A549 (cell line): ENCODE results near the gene CDC14A. TPM values are rescaled to one million over a fixed set of nuclear protein-coding genes. Genes with fewer than 3 reads are reported as not detected.

Source experiments
- ATAC-seq, 2 experiments: fragments of 200-7000 bp in 1 of 2; fragments of >200 bp in 1 of 2; cut with Nextera tagmentation in 1 of 2; cut with Tn5 transposase in 1 of 2; 3 replicates each; pipeline versions ENCODE4 v1.8.0 to v1.9.1; 2018 to 2020; ENCODE audit warnings: mild to moderate bottlenecking in 1 of 2, moderate library complexity in 1 of 2
- CTCF ChIA-PET: fragments of 300-600 bp; sonication (Branson Sonifier 250); formaldehyde crosslinking; extraction: SDS; loops from one replicate; lab custom pipeline; 2021; ENCODE audit warnings: antibody characterized with exemption, inconsistent platforms; lab: Yijun Ruan, JAX
- POLR2A ChIA-PET: fragments of 350-600 bp; formaldehyde crosslinking; extraction: SDS; loops from one replicate; lab custom pipeline; 2021; ENCODE audit warnings: antibody characterized with exemption, inconsistent platforms; lab: Yijun Ruan, JAX
- DNase-seq, 2 experiments: peaks; one replicate each; pipeline versions ENCODE4 v3.0.0 to v3.0.0-alpha.2; 2011 to 2016; ENCODE audit warnings: low read depth in 1 of 2, low spot score in 1 of 2
- FAIRE-seq: peaks from 2 replicates; lab custom pipeline; 2011; peaks lifted over from hg19 to GRCh38; lab: Jason Lieb, UNC
- H3K27ac ChIP-seq, 2 experiments: fragments of >200 bp; sonication (Bioruptor Twin); formaldehyde crosslinking; 3 replicates each; pipeline ENCODE4 v1.5.1; 2016 to 2017
- H3K4me1 ChIP-seq: fragments of >200 bp; sonication (Bioruptor Twin); formaldehyde crosslinking; 3 replicates; pipeline ENCODE4 v1.6.1; 2016
- H3K4me2 ChIP-seq: fragments of >200 bp; sonication (Bioruptor Twin); formaldehyde crosslinking; 3 replicates; pipeline ENCODE4 v1.6.1; 2016
- H3K4me3 ChIP-seq: fragments of >200 bp; sonication (Bioruptor Twin); formaldehyde crosslinking; 3 replicates; pipeline ENCODE4 v1.5.1; 2016
- H3K9me3 ChIP-seq: fragments of >200 bp; sonication (Bioruptor Twin); formaldehyde crosslinking; 3 replicates; pipeline ENCODE4 v1.6.1; 2016
- ATOH8 ChIP-seq: fragments of 250-450 bp; sonication (Bioruptor Pico); IDR thresholded peaks from 2 replicates; pipeline ENCODE4 v1.5.0; 2020; ENCODE audit warnings: low read depth, mild to moderate bottlenecking, moderate library complexity
- CBX2 ChIP-seq: fragments of 200-600 bp; sonication (generic); IDR thresholded peaks from 2 replicates; pipeline ENCODE4 v1.6.1; 2016; ENCODE audit warnings: low read depth, mild to moderate bottlenecking, borderline replicate concordance
- CEBPB ChIP-seq, 2 experiments: fragments of >200 bp in 1 of 2; sonication (Bioruptor Twin) in 1 of 2; formaldehyde crosslinking in 1 of 2; IDR thresholded peaks; 2 replicates each; pipeline ENCODE4 v1.6.1; 2012 to 2016
- CTCF ChIP-seq: fragments of >200 bp; sonication (Bioruptor Twin); formaldehyde crosslinking; IDR thresholded peaks from 3 replicates; pipeline ENCODE4 v1.5.1; 2016
- EHF ChIP-seq: fragments of 250-450 bp; sonication (Bioruptor Pico); IDR thresholded peaks from 2 replicates; pipeline ENCODE4 v1.5.0; 2020; ENCODE audit warnings: mild to moderate bottlenecking
- EP300 ChIP-seq, 2 experiments: fragments of >200 bp; sonication (Bioruptor Twin); formaldehyde crosslinking; IDR thresholded peaks; 2 replicates in 1 of 2; 3 replicates in 1 of 2; pipeline ENCODE4 v1.6.1; 2016 to 2017
- ESRRA ChIP-seq: fragments of 150-350 bp; IDR thresholded peaks from 2 replicates; pipeline ENCODE4 v1.6.1; 2014; ENCODE audit warnings: mild to moderate bottlenecking, low read length, borderline replicate concordance
- GATA3 ChIP-seq: IDR thresholded peaks from 2 replicates; pipeline ENCODE4 v1.6.1; 2012; ENCODE audit warnings: borderline replicate concordance
- HES2 ChIP-seq: fragments of >200 bp; sonication (Bioruptor Twin); formaldehyde crosslinking; IDR thresholded peaks from 2 replicates; pipeline ENCODE4 v1.6.1; 2016
- KDM1A ChIP-seq: fragments of 200-600 bp; sonication (generic); IDR thresholded peaks from 2 replicates; pipeline ENCODE4 v1.6.1; 2016; ENCODE audit warnings: low read depth, mild to moderate bottlenecking
- MAFK ChIP-seq: fragments of 450-650 bp; IDR thresholded peaks from 2 replicates; pipeline ENCODE4 v1.6.1; 2014; ENCODE audit not compliant: partially characterized antibody
- NR3C1 ChIP-seq: fragments of >200 bp; sonication (Bioruptor Twin); formaldehyde crosslinking; IDR thresholded peaks from 3 replicates; pipeline ENCODE4 v1.6.1; 2017
- PBX3 ChIP-seq: IDR thresholded peaks from 2 replicates; pipeline ENCODE4 v1.6.1; 2012
- POLR2AphosphoS2 ChIP-seq: conservative IDR thresholded peaks from 2 replicates; pipeline ENCODE4 v1.6.1; 2012; ENCODE audit warnings: low read length, improper control_type of control experiment, inconsistent platforms
- RARB ChIP-seq: fragments of 250-450 bp; sonication (Bioruptor Pico); IDR thresholded peaks from 2 replicates; pipeline ENCODE4 v1.8.0; 2021; ENCODE audit warnings: mild to moderate bottlenecking, moderate library complexity
- RCOR1 ChIP-seq: fragments of 150-350 bp; IDR thresholded peaks from 2 replicates; pipeline ENCODE4 v1.6.1; 2014; ENCODE audit warnings: antibody characterized with exemption, low read length, low read depth
- REST ChIP-seq: fragments of 200-600 bp; sonication (generic); IDR thresholded peaks from 2 replicates; pipeline ENCODE4 v1.6.1; 2016; ENCODE audit warnings: antibody characterized with exemption, mild to moderate bottlenecking, moderate library complexity
- RNF2 ChIP-seq: fragments of 200-600 bp; sonication (generic); IDR thresholded peaks from 2 replicates; pipeline ENCODE4 v1.6.1; 2016; ENCODE audit warnings: low read depth, mild to moderate bottlenecking, antibody characterized with exemption, moderate library complexity, borderline replicate concordance
- ZFP36 ChIP-seq: fragments of 450-650 bp; IDR thresholded peaks from 2 replicates; pipeline ENCODE4 v1.6.1; 2014; ENCODE audit warnings: borderline replicate concordance; ENCODE audit not compliant: partially characterized antibody
- ZSCAN20 ChIP-seq: fragments of 250-450 bp; sonication (Bioruptor Pico); IDR thresholded peaks from 2 replicates; pipeline ENCODE4 v1.8.0; 2022; ENCODE audit warnings: mild to moderate bottlenecking, moderate library complexity
- WGBS: methylation state at CpG from one replicate; pipeline ENCODE4 v1.1.6; 2017; ENCODE audit errors: missing lambda C conversion rate; 5-methylcytosine and 5-hydroxymethylcytosine counted together
- polyA plus RNA-seq, 4 experiments: library from polyadenylated mRNA; depleted of rRNA in 3 of 4; stranded (reverse); fragments of >200 nt; fragmentation: RNase III in 1 of 4; extraction: RNeasy Plus Mini Kit Qiagen cat#74134 plus additional on column Dnase treatment in 1 of 4; gene quantifications; 2 replicates in 3 of 4; 3 replicates in 1 of 4; pipeline ENCODE4 v1.2.3, GENCODE V29; 2011 to 2017

Gene CDC14A
- polyA plus RNA-seq, 2 of the 4 experiments (the other 2 are of a cell fraction) = 1.6 to 4.1 TPM

- no peaks in the 10 kb centered on the region for H3K4me1 ChIP-seq
- ATAC-seq (no peak), FAIRE-seq (no peak), DNase-seq (no peak)
- TF ChIP-seq GATA3 = no peak
- no peak for TF ChIP-seq NR3C1
- no peak for TF ChIP-seq ZSCAN20
- TF ChIP-seq ATOH8 (CRISPR knock-in tag) = no peak
- no peak for TF ChIP-seq CEBPB (IDR thresholded peaks at IDR 0.05)
- TF ChIP-seq MAFK = no peak
- TF ChIP-seq EP300 (IDR thresholded peaks at IDR 0.05) = no peak
- no peak for TF ChIP-seq CBX2
- TF ChIP-seq EHF (CRISPR knock-in tag) = no peak
- TF ChIP-seq PBX3 = no peak
- TF ChIP-seq KDM1A = no peak
- ChIA-PET POLR2A (no interaction called here), CTCF (no interaction called here)
- no peak overlapping the region for H3K4me2 ChIP-seq
- WGBS = 89% methylated on average over 1 of the region's 1 CpG
- H3K4me3 ChIP-seq = no peak overlapping the region
- no peak overlapping the region for H3K27ac ChIP-seq
- H3K9me3 ChIP-seq = no peaks in the 10 kb centered on the region
These were observed 86.1 kb downstream of the CDC14A start for GRCh38 chr1:100438375-100438774.

GRCh38 chr1:100438789-100439188 lies 86.5 kb downstream of the CDC14A start:
- H3K4me2 ChIP-seq = no peak overlapping the region
- TF ChIP-seq RCOR1 (no peak), RARB (CRISPR knock-in tag) (no peak), HES2 (no peak), ZFP36 (no peak), RNF2 (no peak), NR3C1 (no peak), CTCF (no peak), ESRRA (no peak), POLR2AphosphoS2 (no peak), REST (no peak)
- TF ChIP-seq, all 56 proteins: peak for 0
- ChIA-PET CTCF (no interaction called here), POLR2A (no interaction called here)
- Histone ChIP-seq H3K9me3 (no peaks in the 10 kb centered on the region), H3K4me1 (no peaks in the 10 kb centered on the region), H3K27ac (no peak overlapping the region), H3K4me3 (no peak overlapping the region)
- no peak for FAIRE-seq
- ATAC-seq = no peak
- 83% methylated on average over 3 of the region's 3 CpGs for WGBS
- DNase-seq = no peak
